ENCODE results near the gene CREB3. TPM values are rescaled to one million over a fixed set of nuclear protein-coding genes. Genes with fewer than 3 reads are reported as not detected.

CREB3 gene
- total RNA-seq, 4 donors from 2014 or later, result 17.8 to 39.6 (median 26.2) TPM

- Histone ChIP-seq H3K27me3 (no peaks in the 10 kb centered on the region), H3K4me3 (no peak overlapping the region), H3K4me1 (peaks cover 17 to 25% of the 10 kb centered on the region in 2 donors), H3K36me3 (no peaks in the 10 kb centered on the region), H3K27ac (no peak overlapping the region), H3K9me3 (no peaks in the 10 kb centered on the region)
- no peak for TF ChIP-seq POLR2A (IDR thresholded peaks at IDR 0.05)
- TF ChIP-seq, protein P1, sequence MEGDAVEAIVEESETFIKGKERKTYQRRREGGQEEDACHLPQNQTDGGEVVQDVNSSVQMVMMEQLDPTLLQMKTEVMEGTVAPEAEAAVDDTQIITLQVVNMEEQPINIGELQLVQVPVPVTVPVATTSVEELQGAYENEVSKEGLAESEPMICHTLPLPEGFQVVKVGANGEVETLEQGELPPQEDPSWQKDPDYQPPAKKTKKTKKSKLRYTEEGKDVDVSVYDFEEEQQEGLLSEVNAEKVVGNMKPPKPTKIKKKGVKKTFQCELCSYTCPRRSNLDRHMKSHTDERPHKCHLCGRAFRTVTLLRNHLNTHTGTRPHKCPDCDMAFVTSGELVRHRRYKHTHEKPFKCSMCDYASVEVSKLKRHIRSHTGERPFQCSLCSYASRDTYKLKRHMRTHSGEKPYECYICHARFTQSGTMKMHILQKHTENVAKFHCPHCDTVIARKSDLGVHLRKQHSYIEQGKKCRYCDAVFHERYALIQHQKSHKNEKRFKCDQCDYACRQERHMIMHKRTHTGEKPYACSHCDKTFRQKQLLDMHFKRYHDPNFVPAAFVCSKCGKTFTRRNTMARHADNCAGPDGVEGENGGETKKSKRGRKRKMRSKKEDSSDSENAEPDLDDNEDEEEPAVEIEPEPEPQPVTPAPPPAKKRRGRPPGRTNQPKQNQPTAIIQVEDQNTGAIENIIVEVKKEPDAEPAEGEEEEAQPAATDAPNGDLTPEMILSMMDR (IDR thresholded peaks at IDR 0.05 in 4 of 5, conservative IDR thresholded peaks at IDR 0.05 in 1 of 5), result no peak
- intact Hi-C loops (cut with DNase I; ENCODE audit: low total_unique reads), result no loop called here
- ATAC-seq, result no peak
- no peak for DNase-seq
- in situ Hi-C loops (cut with MboI; ENCODE audit: low sequenced_read_pairs in 4 of 4), result no loop called here
Observed at GRCh38 chr9:35766997-35767396, 34.5 kb downstream of the CREB3 start.

- intact Hi-C loops (cut with DNase I; ENCODE audit: low total_unique reads), result no loop called here
Observed at GRCh38 chr9:35767458-35767857, 35.0 kb downstream of the CREB3 start.

GRCh38 chr9:35769763-35770162 is 37.3 kb downstream of the CREB3 start:
- no peaks in the 10 kb centered on the region for H3K36me3 ChIP-seq
- H3K4me1 ChIP-seq, result peaks cover 22 to 26% of the 10 kb centered on the region in 2 donors
- H3K9me3 ChIP-seq, result no peaks in the 10 kb centered on the region
- DNase-seq (no peak), ATAC-seq (no peak)
- no peaks in the 10 kb centered on the region for H3K27me3 ChIP-seq
- intact Hi-C loops (cut with DNase I; ENCODE audit: low total_unique reads) (no loop called here), in situ Hi-C loops (cut with MboI; ENCODE audit: low sequenced_read_pairs in 4 of 4) (no loop called here)
- H3K27ac ChIP-seq, result no peak overlapping the region
- no peak overlapping the region for H3K4me3 ChIP-seq
- no peak for TF ChIP-seq POLR2A (IDR thresholded peaks at IDR 0.05)
- TF ChIP-seq, protein P1 (IDR thresholded peaks at IDR 0.05 in 4 of 5, conservative IDR thresholded peaks at IDR 0.05 in 1 of 5), result no peak

More at GRCh38 chr9:35767458-35767857, 35.0 kb downstream of the CREB3 start:
- Histone ChIP-seq H3K36me3 (no peaks in the 10 kb centered on the region), H3K9me3 (no peaks in the 10 kb centered on the region), H3K4me3 (no peak overlapping the region), H3K27ac (no peak overlapping the region), H3K27me3 (no peaks in the 10 kb centered on the region), H3K4me1 (peaks cover 21 to 26% of the 10 kb centered on the region in 2 donors)
- ATAC-seq (no peak), DNase-seq (no peak)
- TF ChIP-seq POLR2A (IDR thresholded peaks at IDR 0.05), result no peak
- TF ChIP-seq, protein P1 (IDR thresholded peaks at IDR 0.05 in 4 of 5, conservative IDR thresholded peaks at IDR 0.05 in 1 of 5), result no peak
- in situ Hi-C loops (cut with MboI; ENCODE audit: low sequenced_read_pairs in 4 of 4), result no loop called here

- Histone ChIP-seq H3K9me3 (no peaks in the 10 kb centered on the region), H3K36me3 (no peaks in the 10 kb centered on the region), H3K4me1 (peaks cover 28 to 38% of the 10 kb centered on the region in 2 donors), H3K27ac (peak overlapping the region; percentile 65 to 75 (median 68)), H3K4me3 (no peak overlapping the region), H3K27me3 (no peaks in the 10 kb centered on the region)
- ATAC-seq (peak; percentile 87 to 95), DNase-seq (peak in 1 of 2 donors; percentile 59)
- TF ChIP-seq POLR2A (IDR thresholded peaks at IDR 0.05), result no peak
- TF ChIP-seq, protein P1 (IDR thresholded peaks at IDR 0.05 in 4 of 5, conservative IDR thresholded peaks at IDR 0.05 in 1 of 5), result no peak
- intact Hi-C loops (cut with DNase I; ENCODE audit: low total_unique reads), result no loop called here
- in situ Hi-C loops (cut with MboI; ENCODE audit: low sequenced_read_pairs in 4 of 4), result no loop called here
Observed at GRCh38 chr9:35771075-35771433, 38.6 kb downstream of the CREB3 start.

DNA sequence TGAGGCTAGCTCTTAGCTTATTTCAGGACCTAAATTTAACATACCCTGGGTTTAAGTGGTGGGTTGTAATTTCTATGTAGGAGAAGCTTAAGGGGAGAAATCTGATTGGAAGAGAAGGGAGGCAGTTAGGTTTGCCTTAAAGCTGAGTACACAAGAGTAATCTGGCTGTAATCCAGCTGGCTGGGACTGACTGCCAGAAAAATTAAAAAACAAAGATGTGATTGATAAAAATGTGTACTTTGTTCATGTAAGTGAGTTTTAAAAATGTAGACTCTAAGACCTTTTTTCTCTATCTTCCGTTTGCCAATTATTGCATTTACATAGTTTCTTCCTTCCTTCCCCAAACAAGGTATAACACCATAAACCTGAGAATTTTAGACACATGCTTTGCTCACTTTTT is 39.1 kb downstream of the CREB3 start:
- in situ Hi-C loops (cut with MboI; ENCODE audit: low sequenced_read_pairs in 4 of 4), result no loop called here
- H3K4me1 ChIP-seq, result peaks cover 29 to 41% of the 10 kb centered on the region in 2 donors
- DNase-seq, result no peak
- ATAC-seq, result no peak
- no peak overlapping the region for H3K4me3 ChIP-seq
- no peaks in the 10 kb centered on the region for H3K36me3 ChIP-seq
- TF ChIP-seq, protein P1 (IDR thresholded peaks at IDR 0.05 in 4 of 5, conservative IDR thresholded peaks at IDR 0.05 in 1 of 5), result no peak
- no peak for TF ChIP-seq POLR2A (IDR thresholded peaks at IDR 0.05)
- intact Hi-C loops (cut with DNase I; ENCODE audit: low total_unique reads), result no loop called here
- H3K27me3 ChIP-seq, result no peaks in the 10 kb centered on the region
- peak overlapping the region; percentile 65 to 75 (median 68) for H3K27ac ChIP-seq
- H3K9me3 ChIP-seq, result no peaks in the 10 kb centered on the region
